ENCODE results near the gene CIB4. TPM values are rescaled to one million over a fixed set of nuclear protein-coding genes. Genes with fewer than 3 reads are reported as not detected.

The CIB4 gene
- total RNA-seq, 1 donor: not detected

DNA sequence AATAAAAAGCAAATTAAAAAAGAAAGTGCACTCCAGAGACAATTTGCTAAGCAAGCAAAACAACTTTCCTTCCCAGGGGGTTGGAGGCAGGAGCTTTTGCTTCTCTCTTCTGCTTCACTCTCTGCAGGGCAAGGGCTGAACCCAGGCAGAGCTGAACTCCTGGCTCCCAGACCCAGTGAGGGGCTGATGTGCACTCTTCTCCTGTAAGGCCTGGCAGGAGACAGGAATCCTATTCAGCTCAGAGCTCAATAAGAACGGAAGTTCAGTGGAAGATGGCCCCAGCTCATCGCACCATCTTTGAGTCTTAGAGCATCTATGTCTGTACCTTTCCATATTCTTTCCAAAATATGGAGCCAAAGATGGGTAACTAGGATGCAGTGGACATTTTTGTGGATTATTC is 29.1 kb downstream of the CIB4 start:
- no peak for DNase-seq (ENCODE audit: low read depth in 2 of 3, low spot score in 2 of 3)

DNA sequence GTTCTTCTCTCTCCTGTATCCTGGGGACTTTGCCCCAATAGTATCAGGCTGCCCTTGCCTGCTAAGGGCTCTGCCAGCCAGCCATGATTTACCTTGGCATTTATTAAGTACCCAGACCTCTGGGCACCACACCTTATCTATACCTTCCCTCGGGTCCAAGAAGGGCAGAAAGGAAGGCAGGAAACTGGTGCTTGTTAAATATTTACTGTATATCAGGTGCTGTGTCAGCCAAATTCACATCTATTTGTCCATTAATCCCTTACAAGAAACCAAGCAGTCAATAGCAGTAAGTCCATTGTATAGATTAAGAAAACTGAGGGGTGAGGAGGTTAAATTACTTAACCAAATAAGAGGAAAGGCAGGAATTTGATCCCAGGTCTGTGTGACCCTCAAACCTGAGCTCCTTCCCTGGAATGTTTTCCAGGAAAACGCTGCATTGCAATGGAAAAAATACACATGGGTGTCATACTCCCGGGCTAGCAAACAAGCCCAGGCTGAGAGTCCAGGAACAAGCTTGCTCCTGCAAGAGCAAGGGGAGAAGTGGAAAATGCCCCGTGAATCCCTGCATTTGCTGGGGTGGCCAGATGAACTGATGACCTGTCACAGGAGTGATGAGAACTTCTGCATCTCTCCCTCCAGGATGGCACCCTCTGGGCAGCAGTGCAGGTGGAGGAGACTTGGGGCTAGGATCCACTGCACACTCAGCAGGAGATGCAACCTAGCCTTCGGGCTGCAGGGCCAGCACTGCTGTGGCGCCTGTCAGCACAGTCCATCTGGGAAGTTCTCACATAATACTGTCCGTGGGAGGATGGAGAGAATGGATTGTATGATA is 30.4 kb downstream of the CIB4 start:
- DNase-seq (ENCODE audit: low read depth in 2 of 3, low spot score in 2 of 3): no peak

GRCh38 chr2:26609839-26610277 is 31.3 kb downstream of the CIB4 start:
- DNase-seq (ENCODE audit: low read depth in 2 of 3, low spot score in 2 of 3): peak in 1 of 3 donors; percentile 6

- DNase-seq (ENCODE audit: low read depth in 2 of 3, low spot score in 2 of 3): no peak
Measured at GRCh38 chr2:26609205-26609631, 31.9 kb downstream of the CIB4 start.

DNA sequence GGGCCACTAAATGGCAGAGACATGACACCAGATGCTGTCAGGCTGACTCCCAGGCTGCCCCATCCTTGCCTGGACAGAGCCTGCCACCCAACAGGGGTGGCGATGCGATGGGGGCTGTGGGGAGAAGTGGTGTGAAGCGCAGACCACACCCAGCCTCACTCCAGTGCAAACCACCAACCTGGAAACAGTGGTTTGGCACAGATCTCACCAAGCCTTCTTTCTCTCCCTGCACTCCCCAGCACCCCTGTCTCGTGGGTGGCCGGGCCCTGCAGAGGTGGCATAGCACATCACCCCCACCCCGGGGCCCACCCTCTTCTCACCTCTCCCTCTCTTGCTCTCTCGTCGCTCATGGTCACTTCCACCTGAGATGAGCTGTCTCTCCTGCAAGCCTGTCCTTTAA is 32.6 kb downstream of the CIB4 start:
- DNase-seq (ENCODE audit: low read depth in 2 of 3, low spot score in 2 of 3): no peak

DNA sequence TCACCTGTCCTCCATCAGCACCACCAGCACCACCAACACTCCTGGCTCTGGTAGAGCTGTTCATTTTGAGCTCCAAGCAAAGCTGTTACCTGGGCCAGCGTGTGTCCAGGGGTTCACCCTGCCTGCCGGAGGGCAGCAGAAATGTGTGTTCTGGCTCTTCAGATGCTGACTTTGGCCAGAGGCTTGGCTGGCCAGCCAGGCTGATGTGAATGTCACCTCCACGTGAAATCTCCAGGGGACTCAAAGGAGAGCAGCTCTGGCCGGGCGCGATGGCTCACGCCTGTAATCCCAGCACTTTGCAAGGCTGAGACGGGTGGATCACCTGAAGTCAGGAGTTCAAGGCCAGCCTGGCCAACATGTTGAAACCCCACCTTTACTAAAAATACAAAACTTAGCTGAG is 33.5 kb downstream of the CIB4 start:
- DNase-seq (ENCODE audit: low read depth in 2 of 3, low spot score in 2 of 3): no peak

GRCh38 chr2:26606847-26607190 is 34.3 kb downstream of the CIB4 start:
- DNase-seq (ENCODE audit: low read depth in 2 of 3, low spot score in 2 of 3): no peak

- DNase-seq (ENCODE audit: low read depth in 2 of 3, low spot score in 2 of 3): no peak
Measured at GRCh38 chr2:26605999-26606846, 34.9 kb downstream of the CIB4 start.

DNA sequence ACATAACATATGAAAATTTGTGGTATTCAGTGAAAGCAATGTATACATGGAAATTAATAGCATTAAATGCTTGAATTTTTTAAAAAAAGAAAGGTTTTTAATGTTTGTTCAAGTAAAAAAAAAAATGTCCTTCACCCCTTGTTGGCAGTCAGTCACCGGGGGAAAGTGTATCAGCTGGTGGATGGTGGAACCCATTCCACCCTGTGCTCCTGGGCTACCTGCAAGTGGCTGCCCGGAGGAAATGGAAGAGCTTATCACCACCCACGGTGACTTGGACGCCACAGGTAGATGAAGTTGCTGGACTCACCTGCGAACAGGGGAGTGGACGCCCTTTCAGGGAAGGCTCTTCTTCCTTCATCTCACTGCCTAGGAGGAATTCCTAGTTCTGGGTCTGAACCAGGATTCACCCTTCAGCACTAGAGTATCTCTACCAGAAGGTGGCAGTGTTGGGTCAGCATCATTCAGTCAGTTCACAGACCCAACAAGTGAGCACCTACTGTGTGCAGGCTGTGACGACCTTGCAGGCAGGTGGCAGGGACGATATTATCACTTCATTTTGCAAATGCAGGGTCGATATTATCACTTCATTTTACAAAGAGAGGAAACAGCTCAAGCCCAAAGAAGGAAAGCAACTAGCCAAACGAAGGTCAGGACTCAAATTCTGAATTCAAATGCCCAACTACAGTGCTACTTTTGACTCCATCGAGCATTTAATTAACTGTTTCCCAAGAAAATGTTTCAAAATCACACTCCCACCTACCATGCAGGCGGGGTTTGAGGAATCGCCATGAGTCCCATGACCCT is 35.8 kb downstream of the CIB4 start:
- DNase-seq (ENCODE audit: low read depth in 2 of 3, low spot score in 2 of 3): peak in 2 of 3 donors; percentile 40 to 61

DNA sequence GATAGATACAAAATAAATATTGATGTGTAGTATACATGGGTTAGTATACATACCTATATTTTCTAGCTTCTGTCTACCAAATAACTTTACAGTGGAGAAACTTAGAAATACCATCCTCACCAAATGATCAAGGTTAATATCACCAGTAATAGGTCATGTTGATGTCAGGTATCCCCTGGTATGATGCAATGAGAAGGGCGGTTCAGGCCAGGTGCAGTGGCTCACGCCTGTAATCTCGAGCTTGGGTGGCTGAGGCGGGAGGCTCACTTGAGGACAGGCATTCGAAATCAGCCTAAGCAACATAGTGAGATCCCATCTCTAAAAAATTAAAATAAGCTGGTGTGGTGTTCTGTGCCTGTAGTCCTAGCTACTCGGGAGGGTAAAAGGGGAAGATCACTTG is 38.6 kb downstream of the CIB4 start:
- no peak for DNase-seq (ENCODE audit: low read depth in 2 of 3, low spot score in 2 of 3)

- no peak for DNase-seq (ENCODE audit: low read depth in 2 of 3, low spot score in 2 of 3)
Measured at GRCh38 chr2:26599387-26599786, 41.8 kb downstream of the CIB4 start.

- DNase-seq (ENCODE audit: low read depth in 2 of 3, low spot score in 2 of 3): peak in 1 of 3 donors; percentile 19
Measured at GRCh38 chr2:26598996-26599373, 42.2 kb downstream of the CIB4 start.

DNA sequence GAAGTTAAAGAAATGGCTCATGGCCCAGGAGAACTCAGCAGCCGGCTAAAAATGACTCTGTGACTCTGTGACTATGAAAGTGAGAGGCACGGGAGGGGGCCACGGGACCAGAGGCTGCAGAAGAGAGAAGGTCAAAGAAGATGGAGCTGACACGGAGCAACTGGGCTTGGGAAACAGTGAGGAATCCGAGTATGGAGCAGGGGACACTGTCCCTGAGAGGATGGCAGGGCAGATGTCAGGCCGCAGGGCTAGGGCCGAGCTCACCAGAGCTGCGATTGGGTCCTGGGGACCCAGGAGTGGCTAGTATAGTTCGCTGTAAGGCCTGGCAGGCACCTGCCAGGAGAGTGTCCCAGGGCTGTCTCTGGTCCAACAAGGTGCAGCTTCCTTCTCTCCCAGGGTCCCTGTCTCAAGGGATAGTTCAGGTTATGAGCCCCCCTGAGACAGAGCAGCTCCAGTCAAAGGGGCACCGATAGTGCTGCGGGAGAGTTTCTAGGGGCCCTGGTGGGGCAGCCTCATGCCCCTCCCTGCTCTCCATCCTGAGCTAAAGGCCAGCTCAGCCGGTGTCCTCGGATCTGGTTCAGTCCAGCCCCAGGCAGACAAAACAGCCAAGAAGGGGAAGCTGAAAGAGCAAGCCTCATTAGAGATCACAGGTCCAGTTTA is 42.7 kb downstream of the CIB4 start:
- DNase-seq (ENCODE audit: low read depth in 2 of 3, low spot score in 2 of 3): no peak

GRCh38 chr2:26597197-26597596 is 44.0 kb downstream of the CIB4 start:
- DNase-seq (ENCODE audit: low read depth in 2 of 3, low spot score in 2 of 3): no peak

DNA sequence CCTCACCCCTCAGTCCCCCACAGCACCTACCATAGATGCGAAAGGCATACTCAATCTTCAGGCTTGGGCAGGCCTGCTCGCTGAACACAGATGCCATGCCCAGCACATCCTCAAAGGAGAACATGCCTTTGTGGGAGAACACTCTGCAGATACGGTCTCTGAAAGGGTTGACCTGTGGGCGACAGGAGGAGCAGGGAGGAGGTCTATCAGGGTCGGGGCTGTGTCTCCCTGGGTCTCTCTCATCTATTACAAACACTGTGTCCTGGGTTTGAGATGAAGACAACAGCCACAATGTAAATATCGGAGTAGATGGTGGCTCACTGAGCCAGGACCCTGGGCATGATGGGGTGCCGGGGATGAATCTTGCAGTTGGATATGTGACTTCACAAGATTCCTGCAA is 46.0 kb downstream of the CIB4 start:
- no peak for DNase-seq (ENCODE audit: low read depth in 2 of 3, low spot score in 2 of 3)

GRCh38 chr2:26591619-26592505 is 49.3 kb downstream of the CIB4 start:
- DNase-seq (ENCODE audit: low read depth in 2 of 3, low spot score in 2 of 3): no peak

DNA sequence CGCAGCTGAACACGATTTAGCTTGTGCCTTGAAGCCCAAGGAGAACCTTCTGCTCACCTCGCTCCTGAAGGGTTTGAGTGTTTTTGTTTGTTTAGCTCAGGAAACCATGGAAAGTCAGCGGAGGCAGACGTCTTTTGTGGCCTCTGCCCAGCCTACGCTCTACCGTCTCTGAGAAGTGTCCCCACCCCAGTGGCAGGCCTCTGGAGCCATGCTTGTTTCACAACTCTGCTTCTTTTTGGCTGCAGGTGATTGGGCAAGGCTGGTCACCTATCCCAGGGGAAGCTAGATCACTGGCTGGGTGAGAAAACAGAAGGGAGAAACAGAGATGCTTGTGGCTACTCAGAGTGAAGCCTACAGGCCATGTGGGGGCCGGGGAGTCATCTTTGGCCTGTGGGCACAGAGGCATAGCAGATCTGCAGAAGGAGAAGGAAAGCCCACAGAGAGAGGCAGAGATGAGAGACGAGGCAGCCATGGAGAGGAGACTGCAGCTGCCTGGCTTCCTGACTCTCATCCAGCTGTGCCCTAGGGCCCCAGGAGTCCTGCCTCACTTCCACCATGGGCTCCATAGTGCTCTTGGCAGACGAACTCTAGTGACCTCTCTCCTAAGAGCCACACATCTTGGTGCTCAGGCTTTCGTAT is 50.1 kb downstream of the CIB4 start:
- no peak for DNase-seq (ENCODE audit: low read depth in 2 of 3, low spot score in 2 of 3)

DNA sequence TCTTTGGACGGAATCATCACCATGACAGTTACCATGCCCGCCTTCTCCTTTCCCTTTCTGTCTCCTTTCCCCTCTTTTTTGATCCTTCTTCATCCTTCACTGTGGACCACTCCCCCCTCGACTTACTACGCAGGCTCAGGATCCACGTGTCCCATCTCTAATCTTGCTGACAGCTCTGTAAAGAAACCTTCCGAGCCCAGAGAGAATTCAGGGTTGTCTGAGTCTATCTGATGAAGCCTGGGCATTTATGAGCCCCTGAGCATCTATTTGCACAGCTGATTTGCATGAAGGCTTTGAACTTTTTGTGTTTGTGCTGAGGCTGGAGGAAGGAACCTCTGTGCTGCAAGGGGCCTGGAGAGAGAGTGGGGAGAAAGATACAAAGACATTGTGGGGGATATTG is 50.7 kb downstream of the CIB4 start:
- no peak for DNase-seq (ENCODE audit: low read depth in 2 of 3, low spot score in 2 of 3)

DNA sequence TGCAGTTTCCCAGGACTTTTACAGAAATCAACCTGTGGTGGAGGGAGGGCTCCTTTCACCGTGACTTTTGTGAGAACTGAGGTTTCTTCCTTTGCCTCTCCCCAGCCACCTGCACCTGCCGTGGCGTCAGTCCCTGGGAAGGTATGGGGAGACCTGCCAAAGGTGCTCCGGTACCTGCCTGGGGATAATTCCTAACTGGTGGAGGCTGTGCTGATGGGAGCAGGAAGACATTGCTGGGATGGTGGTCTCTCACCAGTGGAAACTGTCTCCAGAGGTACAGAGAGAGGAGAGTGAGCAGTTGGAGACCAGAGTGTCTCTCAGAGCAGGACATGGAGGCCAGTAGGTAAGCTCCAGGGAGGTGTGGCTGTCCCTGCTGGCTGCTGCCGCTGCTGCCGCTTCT is 52.6 kb downstream of the CIB4 start:
- no peak for DNase-seq (ENCODE audit: low read depth in 2 of 3, low spot score in 2 of 3)

Measured in hematopoietic multipotent progenitor cell (in vitro differentiated cells).